SH-SY5Y (cell line): ENCODE results near the gene BRAF.

Experiments used
- GATA2 ChIP-seq: IDR thresholded peaks from 2 replicates; pipeline ENCODE4 v1.6.1; 2011; ENCODE audit warnings: mild to moderate bottlenecking, low read depth, low read length
- GATA3 ChIP-seq: IDR thresholded peaks from 2 replicates; pipeline ENCODE4 v1.6.1; 2011; ENCODE audit warnings: low read depth, mild to moderate bottlenecking, low read length, moderate library complexity

- TF ChIP-seq GATA2 (no peak), GATA3 (no peak)
These were observed 237.8 kb downstream of the BRAF start for GRCh38 chr7:140686921-140687320.
